ENCODE data around the gene ZSWIM8. TPM values are rescaled to one million over a fixed set of nuclear protein-coding genes. Genes with fewer than 3 reads are reported as not detected.
"Not testable (repeated sequence)": the region's sequence is repeated elsewhere in the genome, so short reads cannot be mapped to it uniquely, and the experiment has no call there.

Gene ZSWIM8
- total RNA-seq, 1 donor from 2014 or later: 128 TPM

GRCh38 chr10:73810358-73810734, 24.9 kb downstream of the ZSWIM8 start:
- intact Hi-C loops (cut with micrococcal nuclease): loop anchor here (1.0 to 5.0 kb wide), 4 partner anchors 8 to 1424 kb away; partner anchors contain the start of genes COMTD1, SEC24C and VCL

GRCh38 chr10:73810735-73811465, 25.5 kb downstream of the ZSWIM8 start:
- intact Hi-C loops (cut with micrococcal nuclease): loop anchor here (1.0 to 5.0 kb wide), 13 partner anchors 9 to 1424 kb away; partner anchors contain the start of genes ADK, COMTD1, SEC24C and VCL

GRCh38 chr10:73812657-73813056, 27.3 kb downstream of the ZSWIM8 start:
- intact Hi-C loops (cut with micrococcal nuclease): loop anchor here (1.0 to 5.0 kb wide), 3 partner anchors 37 to 185 kb away; partner anchors contain the start of gene VCL

GRCh38 chr10:73813333-73813732, 27.9 kb downstream of the ZSWIM8 start:
- intact Hi-C loops (cut with micrococcal nuclease): loop anchor here (5.0 kb wide), 1 partner anchor 184 kb away; the partner anchor contains the start of gene VCL

GRCh38 chr10:73814276-73814895, 29.0 kb downstream of the ZSWIM8 start:
- intact Hi-C loops (cut with micrococcal nuclease): loop anchor here (5.0 kb wide), 1 partner anchor 183 kb away; the partner anchor contains the start of gene VCL

- intact Hi-C loops (cut with micrococcal nuclease): loop anchor here (5.0 kb wide), 1 partner anchor 182 kb away; the partner anchor contains the start of gene VCL
Measured at GRCh38 chr10:73814896-73815718, 29.7 kb downstream of the ZSWIM8 start.

- intact Hi-C loops (cut with micrococcal nuclease): no loop called here
Measured at GRCh38 chr10:73815719-73816030, 30.3 kb downstream of the ZSWIM8 start.

- intact Hi-C loops (cut with micrococcal nuclease): no loop called here
Measured at GRCh38 chr10:73816917-73817729, 31.7 kb downstream of the ZSWIM8 start.

- intact Hi-C loops (cut with micrococcal nuclease): no loop called here
Measured at GRCh38 chr10:73817826-73818225, 32.4 kb downstream of the ZSWIM8 start.

- intact Hi-C loops (cut with micrococcal nuclease): no loop called here
Measured at GRCh38 chr10:73818402-73818801, 33.0 kb downstream of the ZSWIM8 start.

- intact Hi-C loops (cut with micrococcal nuclease): no loop called here
Measured at GRCh38 chr10:73819081-73819480, 33.7 kb downstream of the ZSWIM8 start.

GRCh38 chr10:73819513-73820093, 34.2 kb downstream of the ZSWIM8 start:
- intact Hi-C loops (cut with micrococcal nuclease): no loop called here

GRCh38 chr10:73823391-73823790, 38.0 kb downstream of the ZSWIM8 start:
- intact Hi-C loops (cut with micrococcal nuclease): no loop called here

GRCh38 chr10:73824146-73824725, 38.8 kb downstream of the ZSWIM8 start:
- intact Hi-C loops (cut with micrococcal nuclease): no loop called here

- intact Hi-C loops (cut with micrococcal nuclease): no loop called here
Measured at GRCh38 chr10:73827346-73828089, 42.1 kb downstream of the ZSWIM8 start.

- intact Hi-C loops (cut with micrococcal nuclease): no loop called here
Measured at GRCh38 chr10:73828161-73828560, 42.8 kb downstream of the ZSWIM8 start.

GRCh38 chr10:73829090-73829489, 43.7 kb downstream of the ZSWIM8 start:
- intact Hi-C loops (cut with micrococcal nuclease): not testable (repeated sequence)

GRCh38 chr10:73836427-73836980, 51.1 kb downstream of the ZSWIM8 start:
- intact Hi-C loops (cut with micrococcal nuclease): no loop called here

- intact Hi-C loops (cut with micrococcal nuclease): no loop called here
Measured at GRCh38 chr10:73837072-73837471, 51.7 kb downstream of the ZSWIM8 start.
